ENCODE results near the gene MYH14. TPM values are rescaled to one million over a fixed set of nuclear protein-coding genes. Genes with fewer than 3 reads are reported as not detected.
A peak's percentile ranks its signal among the peaks of the same experiment; 100 is the strongest.

Gene MYH14
- total and polyA plus RNA-seq, 2 of the 13 experiments (the other 11 are each of a cell fraction or from before 2014, with no cell fraction given), result 5.5 to 5.8 TPM

GRCh38 chr19:50275577-50276368 lies 72.4 kb downstream of the MYH14 start (continued):
- TF ChIP-seq ZNF557 (CRISPR knock-in tag; IDR thresholded peaks at IDR 0.05), result 0 out of 2 replicates have a peak, but pooled peaks have one; percentile 62
- TF ChIP-seq RCOR2 (CRISPR knock-in tag; IDR thresholded peaks at IDR 0.05), result no peak
- TF ChIP-seq ZIK1 (CRISPR knock-in tag; IDR thresholded peaks at IDR 0.05; ENCODE audit: borderline replicate concordance, low read depth), result no peak
- TF ChIP-seq, protein P1, sequence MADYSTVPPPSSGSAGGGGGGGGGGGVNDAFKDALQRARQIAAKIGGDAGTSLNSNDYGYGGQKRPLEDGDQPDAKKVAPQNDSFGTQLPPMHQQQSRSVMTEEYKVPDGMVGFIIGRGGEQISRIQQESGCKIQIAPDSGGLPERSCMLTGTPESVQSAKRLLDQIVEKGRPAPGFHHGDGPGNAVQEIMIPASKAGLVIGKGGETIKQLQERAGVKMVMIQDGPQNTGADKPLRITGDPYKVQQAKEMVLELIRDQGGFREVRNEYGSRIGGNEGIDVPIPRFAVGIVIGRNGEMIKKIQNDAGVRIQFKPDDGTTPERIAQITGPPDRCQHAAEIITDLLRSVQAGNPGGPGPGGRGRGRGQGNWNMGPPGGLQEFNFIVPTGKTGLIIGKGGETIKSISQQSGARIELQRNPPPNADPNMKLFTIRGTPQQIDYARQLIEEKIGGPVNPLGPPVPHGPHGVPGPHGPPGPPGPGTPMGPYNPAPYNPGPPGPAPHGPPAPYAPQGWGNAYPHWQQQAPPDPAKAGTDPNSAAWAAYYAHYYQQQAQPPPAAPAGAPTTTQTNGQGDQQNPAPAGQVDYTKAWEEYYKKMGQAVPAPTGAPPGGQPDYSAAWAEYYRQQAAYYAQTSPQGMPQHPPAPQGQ (CRISPR knock-in tag; IDR thresholded peaks at IDR 0.05; ENCODE audit: borderline replicate concordance), result no peak
- TF ChIP-seq ZNF850 (CRISPR knock-in tag; conservative IDR thresholded peaks at IDR 0.05), result no peak
- TF ChIP-seq BATF2 (CRISPR knock-in tag; IDR thresholded peaks at IDR 0.05), result no peak
- TF ChIP-seq ZNF367 (CRISPR knock-in tag; IDR thresholded peaks at IDR 0.05; ENCODE audit: borderline replicate concordance), result no peak
- TF ChIP-seq SIN3B (IDR thresholded peaks at IDR 0.05; ENCODE audit: low read length), result no peak
- no peak; the same call in 1 of the 2 replicates for TF ChIP-seq HOXA3 (CRISPR knock-in tag; IDR thresholded peaks at IDR 0.05)
- no peak for TF ChIP-seq ZNF788 (CRISPR knock-in tag; IDR thresholded peaks at IDR 0.05; ENCODE audit: borderline replicate concordance)
- no peak for TF ChIP-seq HIVEP1 (CRISPR knock-in tag; IDR thresholded peaks at IDR 0.05)
- 0 out of 2 replicates have a peak, but pooled peaks have one; percentile 41 for TF ChIP-seq ZSCAN12 (CRISPR knock-in tag; IDR thresholded peaks at IDR 0.05)
- TF ChIP-seq ZNF839 (CRISPR knock-in tag; IDR thresholded peaks at IDR 0.05; ENCODE audit: borderline replicate concordance), result no peak
- no peak for TF ChIP-seq NPAS2 (CRISPR knock-in tag; IDR thresholded peaks at IDR 0.05; ENCODE audit: borderline replicate concordance)
- no peak for TF ChIP-seq SATB2 (CRISPR knock-in tag; IDR thresholded peaks at IDR 0.05)
- TF ChIP-seq, protein P2, sequence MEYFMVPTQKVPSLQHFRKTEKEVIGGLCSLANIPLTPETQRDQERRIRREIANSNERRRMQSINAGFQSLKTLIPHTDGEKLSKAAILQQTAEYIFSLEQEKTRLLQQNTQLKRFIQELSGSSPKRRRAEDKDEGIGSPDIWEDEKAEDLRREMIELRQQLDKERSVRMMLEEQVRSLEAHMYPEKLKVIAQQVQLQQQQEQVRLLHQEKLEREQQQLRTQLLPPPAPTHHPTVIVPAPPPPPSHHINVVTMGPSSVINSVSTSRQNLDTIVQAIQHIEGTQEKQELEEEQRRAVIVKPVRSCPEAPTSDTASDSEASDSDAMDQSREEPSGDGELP (IDR thresholded peaks at IDR 0.05; ENCODE audit: borderline replicate concordance, low read depth), result peak; percentile 50; the same call in 1 of the 2 replicates
- TF ChIP-seq SSRP1 (CRISPR knock-in tag; IDR thresholded peaks at IDR 0.05), result no peak
- TF ChIP-seq ZNF451 (CRISPR knock-in tag; IDR thresholded peaks at IDR 0.05), result no peak
- TF ChIP-seq ZNF567 (CRISPR knock-in tag; IDR thresholded peaks at IDR 0.05; ENCODE audit: borderline replicate concordance), result no peak; the same call in 1 of the 2 replicates
- no peak for TF ChIP-seq HCFC1 (IDR thresholded peaks at IDR 0.05; ENCODE audit: low read depth, low read length)
- TF ChIP-seq ZNF331 (CRISPR knock-in tag; IDR thresholded peaks at IDR 0.05), result peak; percentile 64; the same call in 1 of the 2 replicates
- TF ChIP-seq LBX2 (CRISPR knock-in tag; IDR thresholded peaks at IDR 0.05; ENCODE audit: borderline replicate concordance), result no peak
- TF ChIP-seq JARID2 (CRISPR knock-in tag; IDR thresholded peaks at IDR 0.05; ENCODE audit: insufficient replicate concordance), result no peak
- TF ChIP-seq GATA4 (IDR thresholded peaks at IDR 0.05; ENCODE audit: borderline replicate concordance, low read depth), result no peak
- no peak for TF ChIP-seq SRSF9 (IDR thresholded peaks at IDR 0.05; ENCODE audit: borderline replicate concordance, insufficient read depth, low read depth, low read length, poor library complexity, severe bottlenecking)
- TF ChIP-seq CBX5 (CRISPR knock-in tag; IDR thresholded peaks at IDR 0.05; ENCODE audit: borderline replicate concordance), result no peak
- TF ChIP-seq MIER2 (CRISPR knock-in tag; IDR thresholded peaks at IDR 0.05), result 0 out of 2 replicates have a peak, but pooled peaks have one; percentile 45
